PFSK-1 (cell line): ENCODE data around the gene CTIF.

Experiments used
- POLR2AphosphoS5 ChIP-seq: IDR thresholded peaks from 2 replicates; pipeline ENCODE4 v1.6.1; 2012; ENCODE audit warnings: low read depth, mild to moderate bottlenecking, control low read depth, low read length, moderate library complexity
- SIN3A ChIP-seq: IDR thresholded peaks from 2 replicates; pipeline ENCODE4 v1.6.1; 2012; ENCODE audit warnings: mild to moderate bottlenecking, low read length, moderate library complexity, borderline replicate concordance; ENCODE audit not compliant: insufficient read depth
- TAF1 ChIP-seq: IDR thresholded peaks from 2 replicates; pipeline ENCODE4 v1.6.1; 2012; ENCODE audit warnings: low read length, control low read depth, borderline replicate concordance; ENCODE audit not compliant: insufficient read depth
- TF ChIP-seq, protein P1 (sequence below), 2 experiments: IDR thresholded peaks; 2 replicates each; pipeline versions ENCODE4 v1.6.1 to v1.8.0; 2011 to 2012; ENCODE audit warnings: low read depth in 2 of 2, low read length in 2 of 2, control low read depth in 1 of 2, inconsistent platforms in 1 of 2, mild to moderate bottlenecking in 1 of 2, moderate library complexity in 1 of 2; ENCODE audit not compliant: insufficient read depth in 1 of 2

GRCh38 chr18:48866028-48866733, 327.4 kb downstream of the CTIF start:
- no peak for TF ChIP-seq SIN3A
- no peak for TF ChIP-seq POLR2AphosphoS5
- TF ChIP-seq TAF1 = no peak
- TF ChIP-seq, protein P1, sequence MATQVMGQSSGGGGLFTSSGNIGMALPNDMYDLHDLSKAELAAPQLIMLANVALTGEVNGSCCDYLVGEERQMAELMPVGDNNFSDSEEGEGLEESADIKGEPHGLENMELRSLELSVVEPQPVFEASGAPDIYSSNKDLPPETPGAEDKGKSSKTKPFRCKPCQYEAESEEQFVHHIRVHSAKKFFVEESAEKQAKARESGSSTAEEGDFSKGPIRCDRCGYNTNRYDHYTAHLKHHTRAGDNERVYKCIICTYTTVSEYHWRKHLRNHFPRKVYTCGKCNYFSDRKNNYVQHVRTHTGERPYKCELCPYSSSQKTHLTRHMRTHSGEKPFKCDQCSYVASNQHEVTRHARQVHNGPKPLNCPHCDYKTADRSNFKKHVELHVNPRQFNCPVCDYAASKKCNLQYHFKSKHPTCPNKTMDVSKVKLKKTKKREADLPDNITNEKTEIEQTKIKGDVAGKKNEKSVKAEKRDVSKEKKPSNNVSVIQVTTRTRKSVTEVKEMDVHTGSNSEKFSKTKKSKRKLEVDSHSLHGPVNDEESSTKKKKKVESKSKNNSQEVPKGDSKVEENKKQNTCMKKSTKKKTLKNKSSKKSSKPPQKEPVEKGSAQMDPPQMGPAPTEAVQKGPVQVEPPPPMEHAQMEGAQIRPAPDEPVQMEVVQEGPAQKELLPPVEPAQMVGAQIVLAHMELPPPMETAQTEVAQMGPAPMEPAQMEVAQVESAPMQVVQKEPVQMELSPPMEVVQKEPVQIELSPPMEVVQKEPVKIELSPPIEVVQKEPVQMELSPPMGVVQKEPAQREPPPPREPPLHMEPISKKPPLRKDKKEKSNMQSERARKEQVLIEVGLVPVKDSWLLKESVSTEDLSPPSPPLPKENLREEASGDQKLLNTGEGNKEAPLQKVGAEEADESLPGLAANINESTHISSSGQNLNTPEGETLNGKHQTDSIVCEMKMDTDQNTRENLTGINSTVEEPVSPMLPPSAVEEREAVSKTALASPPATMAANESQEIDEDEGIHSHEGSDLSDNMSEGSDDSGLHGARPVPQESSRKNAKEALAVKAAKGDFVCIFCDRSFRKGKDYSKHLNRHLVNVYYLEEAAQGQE (IDR thresholded peaks at IDR 0.05; ENCODE audit: insufficient read depth in 1 of 2, low read depth in 2 of 2, low read length in 2 of 2) = no peak
